PC-9 (cell line): ENCODE data around the gene PRDM12. TPM values are rescaled to one million over a fixed set of nuclear protein-coding genes. Genes with fewer than 3 reads are reported as not detected.

Experiments used
- BruUV-seq: library from RNA; stranded (reverse); fragments of 400-500 nt; replicated peaks from 2 replicates; lab custom pipeline; 2021; lab: Mats Ljungman, UMichigan
- CTCF ChIA-PET: fragments of 300-600 bp; sonication (Branson Sonifier 250); formaldehyde crosslinking; loops from one replicate; lab custom pipeline; 2022; ENCODE audit warnings: antibody characterized with exemption; lab: Charles Lee
- POLR2A ChIA-PET: fragments of 300-600 bp; sonication (Branson Sonifier 250); formaldehyde crosslinking; loops from one replicate; lab custom pipeline; 2022; ENCODE audit warnings: antibody characterized with exemption; ENCODE audit not compliant: unreplicated experiment; lab: Charles Lee
- DNase-seq, 2 experiments: peaks; one replicate each; pipeline versions ENCODE4 v3.0.0 to v3.0.0-alpha.2; 2015 to 2022; ENCODE audit warnings: mixed read lengths in 1 of 2
- H2AFZ ChIP-seq: fragments of 200-600 bp; sonication (generic); 2 replicates; pipeline ENCODE4 v1.8.1; 2017; ENCODE audit warnings: antibody characterized with exemption
- H3F3A ChIP-seq: fragments of 200-600 bp; sonication (generic); 2 replicates; pipeline ENCODE4 v1.8.1; 2017; ENCODE audit warnings: antibody characterized with exemption, mild to moderate bottlenecking, low read depth; ENCODE audit not compliant: insufficient read depth
- H3K27ac ChIP-seq: fragments of 200-600 bp; sonication (generic); 2 replicates; pipeline ENCODE4 v1.6.1; 2016; ENCODE audit warnings: mixed run types
- H3K27me3 ChIP-seq: fragments of 200-600 bp; sonication (generic); 2 replicates; pipeline ENCODE4 v1.6.1; 2016; ENCODE audit warnings: low read depth, mixed run types; ENCODE audit not compliant: insufficient read depth
- H3K36me3 ChIP-seq: fragments of 200-600 bp; sonication (generic); 2 replicates; pipeline ENCODE4 v1.6.1; 2016; ENCODE audit warnings: low read depth, mixed run types
- H3K4me1 ChIP-seq: fragments of 200-600 bp; sonication (generic); replicated peaks from 2 replicates; pipeline ENCODE4 v1.6.1; 2016; ENCODE audit warnings: mixed run types; ENCODE audit not compliant: insufficient read depth
- H3K4me2 ChIP-seq: fragments of 200-600 bp; sonication (generic); 2 replicates; pipeline ENCODE4 v1.6.1; 2017; ENCODE audit warnings: mixed run types
- H3K4me3 ChIP-seq: fragments of 200-600 bp; sonication (generic); 2 replicates; pipeline ENCODE4 v1.6.1; 2016; ENCODE audit warnings: mixed run types
- H3K79me2 ChIP-seq: fragments of 200-600 bp; sonication (generic); 2 replicates; pipeline ENCODE4 v1.6.1; 2017; ENCODE audit warnings: low read depth, mixed run types
- H3K9me2 ChIP-seq: fragments of 200-600 bp; sonication (generic); 2 replicates; pipeline ENCODE4 v1.8.1; 2017; ENCODE audit warnings: mild to moderate bottlenecking; ENCODE audit not compliant: insufficient read depth
- H3K9me3 ChIP-seq: fragments of 200-600 bp; sonication (generic); 2 replicates; pipeline ENCODE4 v1.8.1; 2016; ENCODE audit warnings: low read depth; ENCODE audit not compliant: insufficient read depth
- H4K20me1 ChIP-seq: fragments of 200-600 bp; sonication (generic); 2 replicates; pipeline ENCODE4 v1.8.1; 2017; ENCODE audit not compliant: insufficient read depth
- EZH2 ChIP-seq: fragments of 200-600 bp; sonication (generic); IDR thresholded peaks from 2 replicates; pipeline ENCODE4 v1.8.0; 2017; ENCODE audit warnings: antibody characterized with exemption, low read depth
- intact Hi-C: fragments of 100-400 bp; cut with micrococcal nuclease; formaldehyde crosslinking; loops from one replicate; pipeline ENCODE4 v1.10.0; 2022; ENCODE audit not compliant: unreplicated experiment
- total RNA-seq: library from RNA; stranded (reverse); gene quantifications from 2 replicates; pipeline ENCODE4 v1.2.3, GENCODE V29; 2021
- TF ChIP-seq, protein P1 (sequence below): fragments of 200-600 bp; sonication (generic); conservative IDR thresholded peaks from 2 replicates; pipeline ENCODE4 v1.6.1; 2017; ENCODE audit warnings: mixed run types, antibody characterized with exemption, mild to moderate bottlenecking, moderate library complexity

Gene PRDM12
- total RNA-seq, 1 experiment from 2014 or later: 0.46 TPM

DNA sequence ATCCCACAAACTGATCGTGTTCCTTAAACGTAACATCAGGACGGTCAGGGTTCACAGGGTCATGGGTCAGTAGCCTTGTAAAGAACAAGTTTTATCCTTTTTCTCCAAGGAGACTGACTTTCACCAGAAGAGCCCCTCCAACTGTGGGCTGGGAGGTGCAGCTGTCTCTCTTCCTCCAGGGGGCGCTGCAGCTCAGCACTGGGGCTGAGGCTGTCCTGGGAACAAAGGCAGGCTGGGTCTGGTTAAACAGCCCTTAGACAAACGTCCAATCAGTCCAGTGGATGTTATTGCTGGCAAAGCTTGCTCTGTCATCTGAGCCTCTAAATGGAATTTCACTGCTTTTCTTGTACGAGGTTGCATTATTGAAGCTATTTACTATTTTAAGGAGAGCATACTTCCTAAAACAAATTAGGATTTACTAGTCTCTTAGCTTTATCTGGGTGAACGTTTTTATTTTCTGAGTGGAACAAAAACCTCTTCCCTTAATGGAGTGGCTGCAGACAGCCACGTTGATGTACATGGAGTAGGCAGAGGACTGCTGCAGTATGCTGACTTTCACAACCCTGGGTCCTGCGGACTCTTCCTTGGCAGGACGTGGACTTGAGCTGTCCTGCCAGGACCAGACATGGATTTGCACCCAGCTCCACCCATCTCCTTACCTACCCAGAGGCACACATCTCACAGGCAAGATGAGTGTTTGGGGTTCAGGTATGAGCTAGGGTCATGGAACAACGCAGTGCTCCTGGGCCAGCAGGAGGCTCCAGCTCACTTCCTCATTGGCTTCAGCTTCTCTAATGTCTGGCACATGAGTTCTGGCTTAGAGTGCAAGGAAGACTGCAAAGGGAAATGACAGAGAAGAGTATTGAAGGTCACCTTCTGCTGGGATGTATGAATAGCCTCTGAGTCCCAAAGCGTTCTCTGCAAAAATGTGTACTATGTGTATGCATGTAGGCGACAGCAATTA, 36.9 kb downstream of the PRDM12 start:
- peaks cover 17% of the 10 kb centered on the region for H3K79me2 ChIP-seq
- BruUV-seq: no TSS peak
- DNase-seq: peak in 1 of 2 experiments; percentile 71
- H3K27ac ChIP-seq: no peak overlapping the region
- H3K27me3 ChIP-seq: no peaks in the 10 kb centered on the region
- H3K36me3 ChIP-seq: peaks cover 41% of the 10 kb centered on the region
- TF ChIP-seq, protein P1, sequence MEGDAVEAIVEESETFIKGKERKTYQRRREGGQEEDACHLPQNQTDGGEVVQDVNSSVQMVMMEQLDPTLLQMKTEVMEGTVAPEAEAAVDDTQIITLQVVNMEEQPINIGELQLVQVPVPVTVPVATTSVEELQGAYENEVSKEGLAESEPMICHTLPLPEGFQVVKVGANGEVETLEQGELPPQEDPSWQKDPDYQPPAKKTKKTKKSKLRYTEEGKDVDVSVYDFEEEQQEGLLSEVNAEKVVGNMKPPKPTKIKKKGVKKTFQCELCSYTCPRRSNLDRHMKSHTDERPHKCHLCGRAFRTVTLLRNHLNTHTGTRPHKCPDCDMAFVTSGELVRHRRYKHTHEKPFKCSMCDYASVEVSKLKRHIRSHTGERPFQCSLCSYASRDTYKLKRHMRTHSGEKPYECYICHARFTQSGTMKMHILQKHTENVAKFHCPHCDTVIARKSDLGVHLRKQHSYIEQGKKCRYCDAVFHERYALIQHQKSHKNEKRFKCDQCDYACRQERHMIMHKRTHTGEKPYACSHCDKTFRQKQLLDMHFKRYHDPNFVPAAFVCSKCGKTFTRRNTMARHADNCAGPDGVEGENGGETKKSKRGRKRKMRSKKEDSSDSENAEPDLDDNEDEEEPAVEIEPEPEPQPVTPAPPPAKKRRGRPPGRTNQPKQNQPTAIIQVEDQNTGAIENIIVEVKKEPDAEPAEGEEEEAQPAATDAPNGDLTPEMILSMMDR: peak; percentile 94
- no peak for TF ChIP-seq EZH2
- intact Hi-C loops: loop anchor here (1.0 to 2.0 kb wide), 2 partner anchors 165 to 297 kb away; no protein-coding TSS in a partner anchor
- H3K4me3 ChIP-seq: no peak overlapping the region
- H3K4me2 ChIP-seq: no peak overlapping the region
- peaks cover 24% of the 10 kb centered on the region for H4K20me1 ChIP-seq
- peaks cover 32% of the 10 kb centered on the region; the same call in 1 of the 2 replicates for H3F3A ChIP-seq
- ChIA-PET CTCF (interaction anchor here (0.5 to 1.6 kb wide), 14 partner anchors 8 to 526 kb away, joined by 3 to 19 read pairs (median 4); partner anchors contain the start of gene EXOSC2), POLR2A (interaction anchor here (0.6 kb wide), 2 partner anchors 60 to 342 kb away, joined by 3 to 6 read pairs; no protein-coding TSS in a partner anchor)
- no peaks in the 10 kb centered on the region for H3K9me2 ChIP-seq
- no peak overlapping the region for H2AFZ ChIP-seq
- H3K9me3 ChIP-seq: no peaks in the 10 kb centered on the region
- H3K4me1 ChIP-seq: no peaks in the 10 kb centered on the region

GRCh38 chr9:130703501-130703900, 39.1 kb downstream of the PRDM12 start:
- BruUV-seq: no TSS peak
- H3K36me3 ChIP-seq: peaks cover 29% of the 10 kb centered on the region
- H4K20me1 ChIP-seq: peaks cover 23% of the 10 kb centered on the region
- H3K4me1 ChIP-seq: no peaks in the 10 kb centered on the region
- no peak overlapping the region for H3K4me3 ChIP-seq
- POLR2A ChIA-PET: no interaction called here
- H3K4me2 ChIP-seq: no peak overlapping the region
- no peaks in the 10 kb centered on the region for H3K9me2 ChIP-seq
- TF ChIP-seq, protein P1: no peak
- no peak for TF ChIP-seq EZH2
- CTCF ChIA-PET: no interaction called here
- no peak for DNase-seq
- H3K79me2 ChIP-seq: peaks cover 5% of the 10 kb centered on the region; the same call in 1 of the 2 replicates
- peaks cover 38% of the 10 kb centered on the region for H3F3A ChIP-seq
- no peak overlapping the region for H3K27ac ChIP-seq
- H2AFZ ChIP-seq: no peak overlapping the region
- intact Hi-C loops: no loop called here
- H3K9me3 ChIP-seq: no peaks in the 10 kb centered on the region
- H3K27me3 ChIP-seq: no peaks in the 10 kb centered on the region

GRCh38 chr9:130707225-130707976, 43.0 kb downstream of the PRDM12 start:
- no peaks in the 10 kb centered on the region for H3K4me1 ChIP-seq
- no peaks in the 10 kb centered on the region for H3K9me3 ChIP-seq
- H4K20me1 ChIP-seq: peaks cover 9% of the 10 kb centered on the region
- intact Hi-C loops: loop anchor here (1.0 to 5.0 kb wide), 4 partner anchors 65 to 339 kb away; no protein-coding TSS in a partner anchor
- peak; percentile 59 to 61 for DNase-seq
- no peak overlapping the region for H3K27ac ChIP-seq
- no peaks in the 10 kb centered on the region for H3K27me3 ChIP-seq
- no peak overlapping the region for H3K4me3 ChIP-seq
- no peaks in the 10 kb centered on the region for H3K79me2 ChIP-seq
- no peak overlapping the region for H2AFZ ChIP-seq
- no peak overlapping the region for H3K4me2 ChIP-seq
- H3K9me2 ChIP-seq: no peaks in the 10 kb centered on the region
- H3K36me3 ChIP-seq: peaks cover 13% of the 10 kb centered on the region; the same call in 1 of the 2 replicates
- CTCF ChIA-PET: interaction anchor here (0.6 to 1.7 kb wide), 10 partner anchors 9 to 1195 kb away, joined by 3 to 14 read pairs (median 6); no protein-coding TSS in a partner anchor
- POLR2A ChIA-PET: no interaction called here
- no TSS peak for BruUV-seq
- peaks cover 45% of the 10 kb centered on the region for H3F3A ChIP-seq
- TF ChIP-seq, protein P1: peak; percentile 94
- TF ChIP-seq EZH2: no peak
